ENCODE results near the gene ZBTB7C.

- TF ChIP-seq POLR2AphosphoS5 (IDR thresholded peaks at IDR 0.05; ENCODE audit: low read depth, low read length), result no peak
- TF ChIP-seq POLR2A (IDR thresholded peaks at IDR 0.05; ENCODE audit: low read depth, low read length), result no peak
- no peak for TF ChIP-seq POU2F2 (IDR thresholded peaks at IDR 0.05; ENCODE audit: low read depth, low read length)
- TF ChIP-seq TAF1 (IDR thresholded peaks at IDR 0.05; ENCODE audit: low read depth, low read length), result no peak
- TF ChIP-seq SPI1 (IDR thresholded peaks at IDR 0.05; ENCODE audit: low read depth, low read length), result no peak
- no peak for TF ChIP-seq PAX5 (IDR thresholded peaks at IDR 0.05; ENCODE audit: insufficient read depth, low read length, severe bottlenecking)
Measured at GRCh38 chr18:47978141-47978540, 431.0 kb downstream of the ZBTB7C start.

All from GM12891 (cell line).